Measurements from ENCODE around the gene LDLRAD2.
"Not testable (repeated sequence)": the region's sequence is repeated elsewhere in the genome, so short reads cannot be mapped to it uniquely, and the experiment has no call there.

LDLRAD2 gene

GRCh38 chr1:21783679-21784603 lies 28.1 kb upstream of the LDLRAD2 start:
- no peak for DNase-seq (ENCODE audit: low read depth)

- not testable (repeated sequence) for DNase-seq (ENCODE audit: low read depth)
Observed at GRCh38 chr1:21785764-21786163, 26.3 kb upstream of the LDLRAD2 start.

- no peak for DNase-seq (ENCODE audit: low read depth)
Observed at GRCh38 chr1:21786640-21787039, 25.4 kb upstream of the LDLRAD2 start.

- DNase-seq (ENCODE audit: low read depth) = no peak
Observed at GRCh38 chr1:21793104-21793503, 19.0 kb upstream of the LDLRAD2 start.

- no peak for DNase-seq (ENCODE audit: low read depth)
Observed at GRCh38 chr1:21794656-21795055, 17.4 kb upstream of the LDLRAD2 start.

- no peak for DNase-seq (ENCODE audit: low read depth)
Observed at GRCh38 chr1:21795075-21795474, 17.0 kb upstream of the LDLRAD2 start.

- no peak for DNase-seq (ENCODE audit: low read depth)
Observed at GRCh38 chr1:21799730-21800129, 12.3 kb upstream of the LDLRAD2 start.

- DNase-seq (ENCODE audit: low read depth) = no peak
Observed at GRCh38 chr1:21801100-21801499, 11.0 kb upstream of the LDLRAD2 start.

- no peak for DNase-seq (ENCODE audit: low read depth)
Observed at GRCh38 chr1:21804536-21804935, 7.5 kb upstream of the LDLRAD2 start.

GRCh38 chr1:21813542-21813941 lies 1.5 kb downstream of the LDLRAD2 start:
- DNase-seq (ENCODE audit: low read depth) = no peak

- peak; percentile 22 for DNase-seq (ENCODE audit: low read depth)
Observed at GRCh38 chr1:21814241-21814918, 2.3 kb downstream of the LDLRAD2 start.

- DNase-seq (ENCODE audit: low read depth) = no peak
Observed at GRCh38 chr1:21814981-21815582, 3.0 kb downstream of the LDLRAD2 start.

GRCh38 chr1:21815724-21816321 lies 3.8 kb downstream of the LDLRAD2 start:
- no peak for DNase-seq (ENCODE audit: low read depth)

- DNase-seq (ENCODE audit: low read depth) = no peak
Observed at GRCh38 chr1:21816602-21817302, 4.7 kb downstream of the LDLRAD2 start.

- DNase-seq (ENCODE audit: low read depth) = peak; percentile 29
Observed at GRCh38 chr1:21818656-21819055, 6.6 kb downstream of the LDLRAD2 start.

GRCh38 chr1:21820597-21821232 lies 8.7 kb downstream of the LDLRAD2 start:
- DNase-seq (ENCODE audit: low read depth) = no peak

GRCh38 chr1:21821385-21822019 lies 9.4 kb downstream of the LDLRAD2 start:
- DNase-seq (ENCODE audit: low read depth) = no peak

- no peak for DNase-seq (ENCODE audit: low read depth)
Observed at GRCh38 chr1:21822349-21822748, 10.3 kb downstream of the LDLRAD2 start.

- DNase-seq (ENCODE audit: low read depth) = no peak
Observed at GRCh38 chr1:21823206-21823979, 11.3 kb downstream of the LDLRAD2 start.
